ENCODE results near the gene FBP2. TPM values are rescaled to one million over a fixed set of nuclear protein-coding genes. Genes with fewer than 3 reads are reported as not detected.

Gene FBP2
- polyA plus RNA-seq, 1 of the 3 experiments (the other 2 are of a cell fraction): not detected

- ChIA-PET CTCF (no interaction called here), POLR2A (no interaction called here)
- Histone ChIP-seq H3K79me2 (ENCODE audit: insufficient read depth) (no peaks in the 10 kb centered on the region), H3K9ac (no peak overlapping the region), H3K36me3 (replicated peaks in 1 of 2; ENCODE audit: control insufficient read depth in 1 of 2, insufficient read depth in 2 of 2, low read length in 1 of 2) (no peaks in the 10 kb centered on the region), H3F3A (replicated peaks; ENCODE audit: insufficient read depth) (no peaks in the 10 kb centered on the region), H4K20me1 (ENCODE audit: insufficient read depth) (no peaks in the 10 kb centered on the region), H3K9me2 (no peaks in the 10 kb centered on the region), H3K9me3 (no peaks in the 10 kb centered on the region), H3K27me3 (ENCODE audit: insufficient read depth) (no peaks in the 10 kb centered on the region), H3K4me3 (ENCODE audit: low read depth in 2 of 2, low read length in 1 of 2) (no peak overlapping the region), H3K27ac (ENCODE audit: low read depth in 2 of 2, low read length in 1 of 2) (no peak overlapping the region), H3K4me2 (no peak overlapping the region), H2AFZ (ENCODE audit: low read depth) (no peak overlapping the region), H3K4me1 (ENCODE audit: control insufficient read depth in 1 of 2, insufficient read depth in 2 of 2, low read depth in 1 of 2, low read length in 1 of 2) (no peaks in the 10 kb centered on the region)
- TF ChIP-seq USF2 (IDR thresholded peaks at IDR 0.05; ENCODE audit: borderline replicate concordance, low read depth, low read length): no peak
- TF ChIP-seq, protein P1, sequence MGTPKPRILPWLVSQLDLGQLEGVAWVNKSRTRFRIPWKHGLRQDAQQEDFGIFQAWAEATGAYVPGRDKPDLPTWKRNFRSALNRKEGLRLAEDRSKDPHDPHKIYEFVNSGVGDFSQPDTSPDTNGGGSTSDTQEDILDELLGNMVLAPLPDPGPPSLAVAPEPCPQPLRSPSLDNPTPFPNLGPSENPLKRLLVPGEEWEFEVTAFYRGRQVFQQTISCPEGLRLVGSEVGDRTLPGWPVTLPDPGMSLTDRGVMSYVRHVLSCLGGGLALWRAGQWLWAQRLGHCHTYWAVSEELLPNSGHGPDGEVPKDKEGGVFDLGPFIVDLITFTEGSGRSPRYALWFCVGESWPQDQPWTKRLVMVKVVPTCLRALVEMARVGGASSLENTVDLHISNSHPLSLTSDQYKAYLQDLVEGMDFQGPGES (IDR thresholded peaks at IDR 0.05; ENCODE audit: low read depth, low read length): no peak
- no peak for TF ChIP-seq SIN3A (IDR thresholded peaks at IDR 0.05; ENCODE audit: borderline replicate concordance, low read depth, low read length)
- TF ChIP-seq FOXJ3 (CRISPR knock-in tag; IDR thresholded peaks at IDR 0.05): no peak
- no peak for TF ChIP-seq TAF1 (IDR thresholded peaks at IDR 0.05; ENCODE audit: borderline replicate concordance, low read depth, low read length)
- no peak for TF ChIP-seq TCF12 (IDR thresholded peaks at IDR 0.05)
- no peak for TF ChIP-seq MAX (IDR thresholded peaks at IDR 0.05; ENCODE audit: low read depth)
- TF ChIP-seq MXI1 (IDR thresholded peaks at IDR 0.05; ENCODE audit: low read depth, low read length): no peak
- no peak for TF ChIP-seq EP300 (IDR thresholded peaks at IDR 0.05; ENCODE audit: borderline replicate concordance in 1 of 2, low read depth in 1 of 2, low read length in 1 of 2)
- TF ChIP-seq, protein P2, sequence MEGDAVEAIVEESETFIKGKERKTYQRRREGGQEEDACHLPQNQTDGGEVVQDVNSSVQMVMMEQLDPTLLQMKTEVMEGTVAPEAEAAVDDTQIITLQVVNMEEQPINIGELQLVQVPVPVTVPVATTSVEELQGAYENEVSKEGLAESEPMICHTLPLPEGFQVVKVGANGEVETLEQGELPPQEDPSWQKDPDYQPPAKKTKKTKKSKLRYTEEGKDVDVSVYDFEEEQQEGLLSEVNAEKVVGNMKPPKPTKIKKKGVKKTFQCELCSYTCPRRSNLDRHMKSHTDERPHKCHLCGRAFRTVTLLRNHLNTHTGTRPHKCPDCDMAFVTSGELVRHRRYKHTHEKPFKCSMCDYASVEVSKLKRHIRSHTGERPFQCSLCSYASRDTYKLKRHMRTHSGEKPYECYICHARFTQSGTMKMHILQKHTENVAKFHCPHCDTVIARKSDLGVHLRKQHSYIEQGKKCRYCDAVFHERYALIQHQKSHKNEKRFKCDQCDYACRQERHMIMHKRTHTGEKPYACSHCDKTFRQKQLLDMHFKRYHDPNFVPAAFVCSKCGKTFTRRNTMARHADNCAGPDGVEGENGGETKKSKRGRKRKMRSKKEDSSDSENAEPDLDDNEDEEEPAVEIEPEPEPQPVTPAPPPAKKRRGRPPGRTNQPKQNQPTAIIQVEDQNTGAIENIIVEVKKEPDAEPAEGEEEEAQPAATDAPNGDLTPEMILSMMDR (IDR thresholded peaks at IDR 0.05): no peak
- no peak for TF ChIP-seq SMC3 (IDR thresholded peaks at IDR 0.05; ENCODE audit: low read depth, low read length)
- no peak for TF ChIP-seq FOXM1 (IDR thresholded peaks at IDR 0.05; ENCODE audit: low read depth)
- no peak for TF ChIP-seq POLR2AphosphoS5 (IDR thresholded peaks at IDR 0.05; ENCODE audit: low read depth, low read length)
- no peak for TF ChIP-seq RXRA (IDR thresholded peaks at IDR 0.05; ENCODE audit: borderline replicate concordance, low read depth)
- TF ChIP-seq NRF1 (IDR thresholded peaks at IDR 0.05; ENCODE audit: low read depth, low read length): no peak
- TF ChIP-seq GABPA (IDR thresholded peaks at IDR 0.05; ENCODE audit: low read depth): no peak
- no peak for TF ChIP-seq JUND (IDR thresholded peaks at IDR 0.05)
- DNase-seq: no peak
- WGBS (ENCODE audit: low lambda C conversion rate): 66% methylated on average over 10 of the region's 10 CpGs
Observed at GRCh38 chr9:94533601-94534000, 60.0 kb downstream of the FBP2 start.
